PC-3 (cell line): Measurements from ENCODE around the gene ARHGEF16. TPM values are rescaled to one million over a fixed set of nuclear protein-coding genes. Genes with fewer than 3 reads are reported as not detected.
A peak's percentile ranks its signal among the peaks of the same experiment; 100 is the strongest.

Source experiments
- ATAC-seq: fragments of 200-7000 bp; cut with Tn5 transposase; 2 replicates; pipeline ENCODE4 v1.9.1; 2020; ENCODE audit warnings: mild to moderate bottlenecking, moderate library complexity
- BruUV-seq: library from RNA; stranded (reverse); fragments of 400-500 nt; replicated peaks from 2 replicates; lab custom pipeline; 2021; lab: Mats Ljungman, UMichigan
- CTCF ChIA-PET: fragments of 300-600 bp; sonication (Branson Sonifier 250); formaldehyde crosslinking; loops from one replicate; lab custom pipeline; 2022; ENCODE audit warnings: antibody characterized with exemption; lab: Charles Lee
- POLR2A ChIA-PET: fragments of 300-600 bp; sonication (Branson Sonifier 250); formaldehyde crosslinking; loops from one replicate; lab custom pipeline; 2022; ENCODE audit warnings: antibody characterized with exemption; ENCODE audit not compliant: unreplicated experiment; lab: Charles Lee
- DNase-seq: peaks from one replicate; pipeline ENCODE4 v3.0.0-alpha.2; 2015
- H2AFZ ChIP-seq: fragments of 300-600 bp; sonication (generic); 2 replicates; pipeline ENCODE4 v1.6.0; 2016; ENCODE audit warnings: antibody characterized with exemption, low read length
- H3F3A ChIP-seq: fragments of 300-600 bp; sonication (generic); one replicate; pipeline ENCODE4 v1.6.0; 2017; ENCODE audit warnings: antibody characterized with exemption, low read length, control low read depth, mild to moderate bottlenecking; ENCODE audit not compliant: unreplicated experiment
- H3K27ac ChIP-seq: fragments of 300-600 bp; sonication (generic); 2 replicates; pipeline ENCODE4 v1.5.1; 2016; ENCODE audit warnings: mild to moderate bottlenecking, low read length
- H3K27me3 ChIP-seq: fragments of 300-600 bp; sonication (generic); 2 replicates; pipeline ENCODE4 v1.6.1; 2016; ENCODE audit warnings: low read length, mixed read lengths
- H3K36me3 ChIP-seq: fragments of 300-600 bp; sonication (generic); 2 replicates; pipeline ENCODE4 v1.6.1; 2016; ENCODE audit warnings: low read depth, mixed run types, low read length, mixed read lengths
- H3K4me1 ChIP-seq: fragments of 300-600 bp; sonication (generic); 2 replicates; pipeline ENCODE4 v1.5.1; 2016; ENCODE audit warnings: low read length; ENCODE audit not compliant: insufficient read depth
- H3K4me2 ChIP-seq: fragments of 300-600 bp; sonication (generic); 2 replicates; pipeline ENCODE4 v1.6.0; 2016; ENCODE audit warnings: low read length
- H3K4me3 ChIP-seq: fragments of 300-600 bp; sonication (generic); 2 replicates; pipeline ENCODE4 v1.5.1; 2016; ENCODE audit warnings: mild to moderate bottlenecking, low read length, mixed read lengths
- H3K79me2 ChIP-seq: fragments of 300-600 bp; sonication (generic); 2 replicates; pipeline ENCODE4 v1.6.1; 2017; ENCODE audit warnings: low read length, mixed read lengths
- H3K9ac ChIP-seq: fragments of 300-600 bp; sonication (generic); 2 replicates; pipeline ENCODE4 v1.6.0; 2016; ENCODE audit warnings: mild to moderate bottlenecking, low read length
- H3K9me2 ChIP-seq: fragments of 300-600 bp; sonication (generic); replicated peaks from 2 replicates; pipeline ENCODE4 v1.6.1; 2016; ENCODE audit warnings: mixed run types, low read length, mixed read lengths
- H3K9me3 ChIP-seq: fragments of 300-600 bp; sonication (generic); 2 replicates; pipeline ENCODE4 v1.6.1; 2016; ENCODE audit warnings: low read length, mixed read lengths
- H4K20me1 ChIP-seq: fragments of 300-600 bp; sonication (generic); 2 replicates; pipeline ENCODE4 v1.6.1; 2016; ENCODE audit warnings: low read length, mixed read lengths
- CTCF ChIP-seq: fragments of 300-600 bp; sonication (generic); conservative IDR thresholded peaks from 2 replicates; pipeline ENCODE4 v1.5.1; 2017; ENCODE audit warnings: antibody characterized with exemption, low read depth, mild to moderate bottlenecking, low read length
- EZH2 ChIP-seq: fragments of 300-600 bp; sonication (generic); IDR thresholded peaks from one replicate; pipeline ENCODE4 v1.6.1; 2017; ENCODE audit warnings: antibody characterized with exemption, mild to moderate bottlenecking, low read length; ENCODE audit not compliant: unreplicated experiment
- EZH2phosphoT487 ChIP-seq: fragments of 300-600 bp; sonication (generic); IDR thresholded peaks from 2 replicates; pipeline ENCODE4 v1.6.1; 2018; ENCODE audit warnings: mild to moderate bottlenecking, antibody characterized with exemption, low read length, borderline replicate concordance
- intact Hi-C: fragments of 100-400 bp; cut with micrococcal nuclease; formaldehyde crosslinking; loops from 2 replicates; pipeline ENCODE4 v1.9.0; 2023
- total RNA-seq: library from RNA; depleted of rRNA; stranded (reverse); fragments of >200 nt; gene quantifications from 2 replicates; pipeline ENCODE4 v1.2.3, GENCODE V29; 2014

The ARHGEF16 gene
- total RNA-seq, 1 experiment from 2014 or later: 54.3 TPM

GRCh38 chr1:3459051-3459908, 4.8 kb downstream of the ARHGEF16 start:
- no peak overlapping the region for H2AFZ ChIP-seq
- H3K36me3 ChIP-seq: no peaks in the 10 kb centered on the region
- no TSS peak for BruUV-seq
- DNase-seq (no peak), ATAC-seq (no peak)
- H4K20me1 ChIP-seq: no peaks in the 10 kb centered on the region
- no peak overlapping the region for H3K4me3 ChIP-seq
- H3K27ac ChIP-seq: peak overlapping the region; percentile 23; the same call in 1 of the 2 replicates
- no peaks in the 10 kb centered on the region for H3K9me2 ChIP-seq
- 0 out of 2 replicates have a peak overlapping the region, but pooled peaks have one; percentile 22 for H3K4me2 ChIP-seq
- H3K27me3 ChIP-seq: no peaks in the 10 kb centered on the region
- ChIA-PET POLR2A (no interaction called here), CTCF (no interaction called here)
- TF ChIP-seq EZH2phosphoT487 (no peak), CTCF (no peak), EZH2 (no peak)
- peaks cover 19% of the 10 kb centered on the region for H3K79me2 ChIP-seq
- no peaks in the 10 kb centered on the region for H3K9me3 ChIP-seq
- H3K4me1 ChIP-seq: peaks cover 26% of the 10 kb centered on the region
- intact Hi-C loops: no loop called here
- no peaks in the 10 kb centered on the region for H3F3A ChIP-seq
- no peak overlapping the region for H3K9ac ChIP-seq

- Histone ChIP-seq H3K4me1 (peaks cover 24% of the 10 kb centered on the region), H2AFZ (no peak overlapping the region), H3F3A (no peaks in the 10 kb centered on the region), H3K36me3 (no peaks in the 10 kb centered on the region), H3K4me2 (peak overlapping the region; percentile 22), H3K9me3 (no peaks in the 10 kb centered on the region), H3K79me2 (peaks cover 16% of the 10 kb centered on the region), H3K27ac (peak overlapping the region; percentile 23; the same call in 1 of the 2 replicates), H3K27me3 (no peaks in the 10 kb centered on the region), H4K20me1 (no peaks in the 10 kb centered on the region), H3K9me2 (no peaks in the 10 kb centered on the region), H3K4me3 (no peak overlapping the region), H3K9ac (no peak overlapping the region)
- ChIA-PET POLR2A (no interaction called here), CTCF (no interaction called here)
- intact Hi-C loops: no loop called here
- no peak for TF ChIP-seq EZH2phosphoT487
- no peak for TF ChIP-seq EZH2
- TF ChIP-seq CTCF: no peak
- peak; percentile 76 for ATAC-seq
- peak; percentile 64 for DNase-seq
- BruUV-seq: no TSS peak
Measured at GRCh38 chr1:3459940-3460671, 5.6 kb downstream of the ARHGEF16 start.
